DND-41 (cell line): ENCODE data around the gene HTRA3.

Source experiments
- CTCF ChIP-seq: IDR thresholded peaks from 2 replicates; pipeline ENCODE4 v1.5.1; 2012; ENCODE audit warnings: borderline replicate concordance, low read length, moderate library complexity, mild to moderate bottlenecking; ENCODE audit not compliant: poor library complexity, severe bottlenecking; ENCODE audit errors: extremely low read depth
- EZH2 ChIP-seq: IDR thresholded peaks from 3 replicates; pipeline ENCODE4 v1.6.1; 2012; ENCODE audit warnings: borderline replicate concordance, low read depth, mild to moderate bottlenecking, moderate library complexity, low read length, inconsistent platforms; ENCODE audit not compliant: severe bottlenecking

DNA sequence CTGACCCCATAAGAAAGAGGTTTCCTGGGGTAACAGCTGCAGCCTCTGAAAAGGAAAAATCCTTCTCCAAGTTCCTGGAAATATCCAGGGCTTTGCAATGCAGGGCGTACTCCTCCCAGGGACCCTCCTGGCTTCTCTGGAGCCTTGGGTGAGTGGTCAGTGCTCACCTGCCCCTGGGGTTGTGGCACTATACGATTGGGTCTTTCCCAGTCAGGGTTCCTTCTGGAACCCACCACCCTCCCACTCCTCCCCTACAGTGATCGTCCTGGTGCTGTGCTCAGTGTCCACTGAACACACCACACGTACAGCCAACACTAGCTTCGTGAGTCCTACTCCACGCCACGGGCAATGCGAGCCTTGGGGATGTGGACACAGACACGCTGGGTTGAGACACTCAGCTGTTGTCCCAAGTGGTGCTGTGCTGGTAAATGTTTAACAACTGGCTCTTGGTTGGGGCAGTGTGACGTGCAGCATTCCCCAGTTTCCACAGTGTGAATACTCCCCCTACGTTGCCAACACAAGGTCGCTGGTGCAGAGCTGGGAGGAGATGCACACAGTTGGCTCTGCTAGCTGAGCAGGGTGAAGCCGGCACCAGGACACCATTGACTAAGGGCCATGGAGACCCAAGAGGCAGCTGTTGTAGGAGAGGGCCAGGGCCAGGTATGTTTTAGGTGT lies 65.4 kb downstream of the HTRA3 start:
- TF ChIP-seq CTCF (no peak), EZH2 (no peak)
